H1 (cell line): Measurements from ENCODE around the gene SIMC1. TPM values are rescaled to one million over a fixed set of nuclear protein-coding genes. Genes with fewer than 3 reads are reported as not detected.

Experiments
- CTCF ChIA-PET: fragments of 300-600 bp; sonication (Branson Sonifier 250); formaldehyde crosslinking; loops from one replicate; lab custom pipeline; 2021; ENCODE audit not compliant: partially characterized antibody; lab: Charles Lee
- POLR2A ChIA-PET: fragments of 300-600 bp; sonication (Branson Sonifier 250); formaldehyde crosslinking; loops from one replicate; lab custom pipeline; 2021; ENCODE audit warnings: inconsistent platforms; ENCODE audit not compliant: partially characterized antibody; lab: Charles Lee
- DNase-seq, 2 experiments: peaks; one replicate each; pipeline versions ENCODE4 v3.0.0 to v3.0.0-alpha.2; 2010 to 2022; ENCODE audit warnings: low spot score in 2 of 2, low read depth in 1 of 2, mixed read lengths in 1 of 2
- FAIRE-seq: peaks from 2 replicates; lab custom pipeline; 2011; peaks lifted over from hg19 to GRCh38; lab: Jason Lieb, UNC
- H2AFZ ChIP-seq: 2 replicates; pipeline ENCODE4 v1.8.1; 2012; ENCODE audit warnings: low read length, inconsistent platforms
- H2AK5ac ChIP-seq: 2 replicates; pipeline ENCODE4 v1.6.1; 2013; ENCODE audit warnings: low read depth, low read length
- H2BK120ac ChIP-seq: replicated peaks from 2 replicates; pipeline ENCODE3; 2013; ENCODE audit warnings: low read depth, low read length, inconsistent platforms
- H2BK12ac ChIP-seq: 2 replicates; pipeline ENCODE4 v1.6.1; 2013; ENCODE audit warnings: low read depth, low read length
- H2BK15ac ChIP-seq: 2 replicates; pipeline ENCODE4 v1.6.1; 2013; ENCODE audit warnings: low read length
- H2BK20ac ChIP-seq: 2 replicates; pipeline ENCODE4 v1.6.1; 2013; ENCODE audit warnings: low read length
- H2BK5ac ChIP-seq: 2 replicates; pipeline ENCODE4 v1.6.1; 2013; ENCODE audit warnings: low read depth, low read length
- H3K14ac ChIP-seq: 2 replicates; pipeline ENCODE4 v1.6.1; 2013; ENCODE audit warnings: inconsistent platforms; ENCODE audit not compliant: insufficient read length
- H3K18ac ChIP-seq: 2 replicates; pipeline ENCODE4 v1.6.1; 2013; ENCODE audit warnings: low read length; ENCODE audit errors: extremely low read depth
- H3K23ac ChIP-seq: 2 replicates; pipeline ENCODE4 v1.6.1; 2013; ENCODE audit warnings: inconsistent platforms; ENCODE audit not compliant: insufficient read length
- H3K23me2 ChIP-seq: 2 replicates; pipeline ENCODE4 v1.6.1; 2013; ENCODE audit warnings: low read depth, low read length
- H3K27ac ChIP-seq: 2 replicates; pipeline ENCODE4 v1.6.1; 2011; ENCODE audit warnings: low read depth, low read length, inconsistent platforms
- H3K27me3 ChIP-seq, 4 experiments: replicated peaks in 1 of 4; 1 replicate in 1 of 4; 2 replicates in 3 of 4; pipeline versions ENCODE4 v1.6.1 to v1.8.1; 2011 to 2013; ENCODE audit warnings: low read length in 3 of 4, mild to moderate bottlenecking in 3 of 4, inconsistent platforms in 2 of 4, mixed read lengths in 2 of 4, moderate library complexity in 1 of 4; ENCODE audit not compliant: control insufficient read depth in 3 of 4, insufficient read depth in 3 of 4; ENCODE audit errors: extremely low read depth in 1 of 4
- H3K36me3 ChIP-seq, 4 experiments: 2 replicates each; pipeline versions ENCODE4 v1.6.1 to v1.8.1; 2011 to 2013; ENCODE audit warnings: mild to moderate bottlenecking in 4 of 4, low read length in 3 of 4, moderate library complexity in 2 of 4, control low read depth in 1 of 4, inconsistent platforms in 1 of 4; ENCODE audit not compliant: insufficient read depth in 4 of 4, control insufficient read depth in 2 of 4
- H3K4ac ChIP-seq: replicated peaks from 2 replicates; pipeline ENCODE3; 2013; ENCODE audit warnings: low read length, low read depth, mixed read lengths, inconsistent platforms; ENCODE audit not compliant: insufficient read length
- H3K4me1 ChIP-seq, 4 experiments: replicated peaks in 1 of 4; 1 replicate in 1 of 4; 2 replicates in 3 of 4; pipeline versions ENCODE4 v1.6.1 to v1.8.1; 2011 to 2013; ENCODE audit warnings: low read length in 3 of 4, inconsistent platforms in 2 of 4, mixed read lengths in 1 of 4; ENCODE audit not compliant: insufficient read depth in 4 of 4, control insufficient read depth in 3 of 4
- H3K4me2 ChIP-seq, 2 experiments: 2 replicates each; pipeline versions ENCODE4 v1.6.1 to v1.8.1; 2011 to 2013; ENCODE audit warnings: low read depth in 2 of 2, low read length in 2 of 2, control low read depth in 1 of 2, inconsistent platforms in 1 of 2, mild to moderate bottlenecking in 1 of 2; ENCODE audit not compliant: insufficient read depth in 1 of 2
- H3K4me3 ChIP-seq, 4 experiments: fragments of 200-600, 300-600 bp in 1 of 4; sonication (generic), shearing (Covaris generic), sonication (Bioruptor Twin) in 1 of 4; 2 replicates each; pipeline versions ENCODE4 v1.5.1 to v1.8.1; 2011 to 2016; ENCODE audit warnings: low read length in 4 of 4, low read depth in 3 of 4, control low read depth in 2 of 4, inconsistent platforms in 2 of 4, mild to moderate bottlenecking in 2 of 4, mixed read lengths in 1 of 4, moderate library complexity in 1 of 4; ENCODE audit not compliant: insufficient read depth in 2 of 4; ENCODE audit errors: extremely low read depth in 1 of 4
- H3K56ac ChIP-seq: replicated peaks from 2 replicates; pipeline ENCODE3; 2013; ENCODE audit warnings: low read depth, mild to moderate bottlenecking, mixed read lengths, low read length, inconsistent platforms; ENCODE audit not compliant: insufficient read length
- H3K79me1 ChIP-seq: 2 replicates; pipeline ENCODE4 v1.6.1; 2013; ENCODE audit warnings: low read depth, low read length, control low read depth
- H3K79me2 ChIP-seq, 2 experiments: 2 replicates each; pipeline versions ENCODE4 v1.6.1 to v1.8.1; 2012 to 2013; ENCODE audit warnings: low read length in 2 of 2, mild to moderate bottlenecking in 2 of 2, inconsistent platforms in 1 of 2; ENCODE audit not compliant: insufficient read depth in 2 of 2, control insufficient read depth in 1 of 2
- H3K9ac ChIP-seq, 4 experiments: replicated peaks in 1 of 4; 1 replicate in 1 of 4; 2 replicates in 3 of 4; pipeline versions ENCODE4 v1.6.1 to v1.8.1; 2011 to 2013; ENCODE audit warnings: low read depth in 3 of 4, low read length in 3 of 4, control low read depth in 2 of 4, mild to moderate bottlenecking in 2 of 4, moderate library complexity in 2 of 4, inconsistent platforms in 1 of 4; ENCODE audit errors: extremely low read depth in 1 of 4
- H3K9me3 ChIP-seq, 2 experiments: 2 replicates each; pipeline versions ENCODE4 v1.6.1 to v1.8.1; 2012 to 2013; ENCODE audit warnings: mild to moderate bottlenecking in 2 of 2, moderate library complexity in 2 of 2, control low read depth in 1 of 2, inconsistent platforms in 1 of 2, low read depth in 1 of 2, low read length in 1 of 2, mixed read lengths in 1 of 2; ENCODE audit not compliant: insufficient read depth in 2 of 2
- H4K20me1 ChIP-seq, 2 experiments: replicated peaks in 1 of 2; 2 replicates each; pipeline versions ENCODE3 to v1.8.1; 2011 to 2013; ENCODE audit warnings: inconsistent platforms in 2 of 2, low read length in 2 of 2, mild to moderate bottlenecking in 1 of 2; ENCODE audit not compliant: insufficient read depth in 2 of 2, control insufficient read depth in 1 of 2
- H4K5ac ChIP-seq: 2 replicates; pipeline ENCODE4 v1.6.1; 2013; ENCODE audit warnings: low read length, low read depth, mixed read lengths, inconsistent platforms; ENCODE audit not compliant: insufficient read length
- H4K8ac ChIP-seq: 2 replicates; pipeline ENCODE4 v1.8.0; 2013; ENCODE audit warnings: mild to moderate bottlenecking, moderate library complexity, low read length, inconsistent platforms; ENCODE audit not compliant: insufficient read depth; ENCODE audit errors: extremely low read depth
- H4K91ac ChIP-seq: replicated peaks from 2 replicates; pipeline ENCODE3; 2013; ENCODE audit warnings: low read length, mixed read lengths, inconsistent platforms; ENCODE audit not compliant: insufficient read length
- BCL11A ChIP-seq, 2 experiments: IDR thresholded peaks; one replicate each; pipeline ENCODE4 v1.6.1; 2011; ENCODE audit warnings: low read depth in 2 of 2, low read length in 2 of 2, mild to moderate bottlenecking in 2 of 2
- GABPA ChIP-seq: IDR thresholded peaks from 2 replicates; pipeline ENCODE4 v1.6.1; 2011; ENCODE audit warnings: mild to moderate bottlenecking, low read length, moderate library complexity, borderline replicate concordance; ENCODE audit not compliant: insufficient read depth
- POLR2AphosphoS5 ChIP-seq: IDR thresholded peaks from 2 replicates; pipeline ENCODE4 v1.6.1; 2011; ENCODE audit warnings: low read depth, low read length
- RAD21 ChIP-seq, 2 experiments: IDR thresholded peaks in 1 of 2; conservative IDR thresholded peaks in 1 of 2; 2 replicates each; pipeline ENCODE4 v1.6.1; 2011; ENCODE audit warnings: low read depth in 2 of 2, low read length in 2 of 2, improper control_type of control experiment in 1 of 2, inconsistent platforms in 1 of 2, mild to moderate bottlenecking in 1 of 2, moderate library complexity in 1 of 2
- SP4 ChIP-seq: IDR thresholded peaks from 2 replicates; pipeline ENCODE4 v1.6.1; 2012; ENCODE audit warnings: low read length, inconsistent platforms
- TBP ChIP-seq: IDR thresholded peaks from 2 replicates; pipeline ENCODE4 v1.6.1; 2011; ENCODE audit warnings: low read depth, low read length, improper control_type of control experiment
- TCF12 ChIP-seq: IDR thresholded peaks from 2 replicates; pipeline ENCODE4 v1.6.1; 2011; ENCODE audit warnings: low read depth, mild to moderate bottlenecking, low read length
- WGBS, 2 experiments: shearing (Covaris generic) in 1 of 2; methylation state at CpG; one replicate each; pipeline versions ENCODE4 v1.1.6 to v1.1.7; 2013 to 2015; ENCODE audit warnings: low lambda C conversion rate in 2 of 2, mixed read lengths in 2 of 2, inconsistent platforms in 1 of 2, low coverage in 1 of 2, missing lambda C conversion rate in 1 of 2; ENCODE audit not compliant: insufficient replicate concordance in 2 of 2, insufficient coverage in 1 of 2, insufficient read length in 1 of 2; ENCODE audit errors: extremely low coverage in 1 of 2, missing lambda C conversion rate in 1 of 2; 5-methylcytosine and 5-hydroxymethylcytosine counted together
- polyA plus RNA-seq, 7 experiments: library from polyadenylated mRNA; depleted of rRNA in 3 of 7; stranded (reverse) in 5 of 7; unstranded in 2 of 7; fragments of >200 nt in 5 of 7; fragments of 200-250 nt in 2 of 7; gene quantifications; 1 replicate in 5 of 7; 2 replicates in 1 of 7; 4 replicates in 1 of 7; pipeline versions ENCODE4 v1.2.1 to v1.2.3, GENCODE V29; 2011 to 2013; ENCODE audit warnings: missing spikeins in 2 of 7, mixed read lengths in 2 of 7
- total RNA-seq: library from RNA; stranded (reverse); fragmentation: NEBNext Ultra II Directional; extraction: Animal tissue kit (Norgen Biotek cat#: 25700); gene quantifications from 2 replicates; pipeline ENCODE4 v1.2.1, GENCODE V29; 2021
- TF ChIP-seq, protein P1 (sequence below): IDR thresholded peaks from 2 replicates; pipeline ENCODE4 v1.6.1; 2012; ENCODE audit warnings: low read length, inconsistent platforms
- TF ChIP-seq, protein P2 (sequence below), 3 experiments: IDR thresholded peaks; 1 replicate in 2 of 3; 2 replicates in 1 of 3; pipeline versions ENCODE4 v1.5.1 to v1.6.1; 2011; ENCODE audit warnings: low read length in 3 of 3, mild to moderate bottlenecking in 3 of 3, inconsistent platforms in 2 of 3, low read depth in 1 of 3, moderate library complexity in 1 of 3; ENCODE audit not compliant: insufficient read depth in 1 of 3; ENCODE audit errors: control extremely low read depth in 1 of 3

The SIMC1 gene
- total and polyA plus RNA-seq, 2 of the 8 experiments (the other 6 are each of a cell fraction or from before 2014, with no cell fraction given), result 12.3 to 21.2 TPM

DNA sequence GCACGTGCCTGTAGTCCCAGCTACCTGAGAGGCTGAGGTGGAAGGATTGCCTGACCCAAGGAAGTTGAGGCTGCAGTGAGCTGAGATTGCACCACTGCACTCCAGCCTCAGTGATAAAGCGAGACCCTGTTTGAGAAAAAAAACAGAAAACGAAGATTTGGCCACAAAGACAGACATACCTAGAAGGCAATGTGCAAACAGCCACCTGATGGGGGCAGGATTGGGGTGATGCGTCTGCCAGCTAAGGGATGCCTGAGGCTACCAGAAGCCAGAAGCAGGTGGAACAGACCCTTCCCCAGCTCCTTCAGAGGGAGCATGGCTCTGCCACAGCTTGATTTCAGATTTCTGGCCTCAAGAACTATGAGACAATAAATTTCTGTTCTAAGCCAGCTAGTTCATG lies 153.3 kb downstream of the SIMC1 start:
- H4K8ac ChIP-seq, result no peak overlapping the region
- no peak overlapping the region for H2BK12ac ChIP-seq
- H3K23ac ChIP-seq, result no peak overlapping the region
- H2BK15ac ChIP-seq, result no peak overlapping the region
- H3K36me3 ChIP-seq, result peaks cover 0 to 2% (median 0%) of the 10 kb centered on the region in 4 experiments; a peak in 2 of 8 replicates
- H3K18ac ChIP-seq, result no peak overlapping the region
- no peak overlapping the region for H4K5ac ChIP-seq
- H4K20me1 ChIP-seq, result peaks cover 0 to 1% of the 10 kb centered on the region in 2 experiments
- H2BK5ac ChIP-seq, result no peak overlapping the region
- no peak overlapping the region for H3K56ac ChIP-seq
- WGBS, 2 experiments, result 84% methylated on average over 4 of the region's 4 CpGs; no CpG with 5 or more reads in 1 of the 2 experiments
- H3K79me2 ChIP-seq, result peaks cover 0 to 18% of the 10 kb centered on the region in 2 experiments
- H4K91ac ChIP-seq, result no peak overlapping the region
- H2BK20ac ChIP-seq, result no peak overlapping the region
- H3K23me2 ChIP-seq, result peaks cover 9% of the 10 kb centered on the region; the same call in 1 of the 2 replicates
- no peak overlapping the region for H3K27ac ChIP-seq
- ChIA-PET POLR2A (interaction anchor here (0.8 to 10.2 kb wide), 7 partner anchors 9 to 147 kb away, joined by 3 to 57 read pairs (median 3); partner anchors contain the start of genes FAF2 and KIAA1191), CTCF (interaction anchor here (0.5 to 7.9 kb wide), 7 partner anchors 9 to 140 kb away, joined by 3 to 83 read pairs (median 3); partner anchors contain the start of gene FAF2)
- DNase-seq, result no peak
- peaks cover 7% of the 10 kb centered on the region; the same call in 1 of the 2 replicates for H3K79me1 ChIP-seq
- no peak overlapping the region for H3K4ac ChIP-seq
- H3K4me2 ChIP-seq, result no peak overlapping the region
- H3K9ac ChIP-seq, result no peak overlapping the region
- no peak overlapping the region for H3K4me3 ChIP-seq
- FAIRE-seq, result no peak
- H2AK5ac ChIP-seq, result no peak overlapping the region
- H3K9me3 ChIP-seq, result no peaks in the 10 kb centered on the region
- H2BK120ac ChIP-seq, result no peak overlapping the region
- H3K14ac ChIP-seq, result no peak overlapping the region
- H3K27me3 ChIP-seq, result no peaks in the 10 kb centered on the region
- peaks cover 0 to 5% (median 1%) of the 10 kb centered on the region in 4 experiments; a peak in 2 of 7 replicates for H3K4me1 ChIP-seq
- no peak overlapping the region for H2AFZ ChIP-seq
- TF ChIP-seq GABPA (no peak), POLR2AphosphoS5 (no peak), BCL11A (IDR thresholded peaks at IDR 0.05; ENCODE audit: low read depth in 2 of 2, low read length in 2 of 2) (no peak), TCF12 (no peak), SP4 (no peak), TBP (no peak), RAD21 (IDR thresholded peaks at IDR 0.05 in 1 of 2, conservative IDR thresholded peaks at IDR 0.05 in 1 of 2; ENCODE audit: low read depth in 2 of 2, low read length in 2 of 2) (peak; percentile 16 to 30; a peak in 1 of 4 replicates)
- TF ChIP-seq, protein P1, sequence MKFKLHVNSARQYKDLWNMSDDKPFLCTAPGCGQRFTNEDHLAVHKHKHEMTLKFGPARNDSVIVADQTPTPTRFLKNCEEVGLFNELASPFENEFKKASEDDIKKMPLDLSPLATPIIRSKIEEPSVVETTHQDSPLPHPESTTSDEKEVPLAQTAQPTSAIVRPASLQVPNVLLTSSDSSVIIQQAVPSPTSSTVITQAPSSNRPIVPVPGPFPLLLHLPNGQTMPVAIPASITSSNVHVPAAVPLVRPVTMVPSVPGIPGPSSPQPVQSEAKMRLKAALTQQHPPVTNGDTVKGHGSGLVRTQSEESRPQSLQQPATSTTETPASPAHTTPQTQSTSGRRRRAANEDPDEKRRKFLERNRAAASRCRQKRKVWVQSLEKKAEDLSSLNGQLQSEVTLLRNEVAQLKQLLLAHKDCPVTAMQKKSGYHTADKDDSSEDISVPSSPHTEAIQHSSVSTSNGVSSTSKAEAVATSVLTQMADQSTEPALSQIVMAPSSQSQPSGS, result no peak
- TF ChIP-seq, protein P2, sequence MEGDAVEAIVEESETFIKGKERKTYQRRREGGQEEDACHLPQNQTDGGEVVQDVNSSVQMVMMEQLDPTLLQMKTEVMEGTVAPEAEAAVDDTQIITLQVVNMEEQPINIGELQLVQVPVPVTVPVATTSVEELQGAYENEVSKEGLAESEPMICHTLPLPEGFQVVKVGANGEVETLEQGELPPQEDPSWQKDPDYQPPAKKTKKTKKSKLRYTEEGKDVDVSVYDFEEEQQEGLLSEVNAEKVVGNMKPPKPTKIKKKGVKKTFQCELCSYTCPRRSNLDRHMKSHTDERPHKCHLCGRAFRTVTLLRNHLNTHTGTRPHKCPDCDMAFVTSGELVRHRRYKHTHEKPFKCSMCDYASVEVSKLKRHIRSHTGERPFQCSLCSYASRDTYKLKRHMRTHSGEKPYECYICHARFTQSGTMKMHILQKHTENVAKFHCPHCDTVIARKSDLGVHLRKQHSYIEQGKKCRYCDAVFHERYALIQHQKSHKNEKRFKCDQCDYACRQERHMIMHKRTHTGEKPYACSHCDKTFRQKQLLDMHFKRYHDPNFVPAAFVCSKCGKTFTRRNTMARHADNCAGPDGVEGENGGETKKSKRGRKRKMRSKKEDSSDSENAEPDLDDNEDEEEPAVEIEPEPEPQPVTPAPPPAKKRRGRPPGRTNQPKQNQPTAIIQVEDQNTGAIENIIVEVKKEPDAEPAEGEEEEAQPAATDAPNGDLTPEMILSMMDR (IDR thresholded peaks at IDR 0.05; ENCODE audit: control extremely low read depth in 1 of 3, insufficient read depth in 1 of 3, low read depth in 1 of 3, low read length in 3 of 3), result peak; percentile 5 to 40 (median 36); a peak in 3 of 4 replicates
